Stimulated activated naive CD8-positive, alpha-beta T cell treated with anti-CD3 and anti-CD28 coated beads, Interleukin-15, amount 100 ng/mL, for 72 hours (primary cell): ENCODE results near the gene ETFA.

Experiments used
- ATAC-seq: fragments of 150-1000 bp; cut with Tn5 transposase; 2 replicates; pipeline ENCODE4 v1.10.0; 2021; ENCODE audit warnings: mild to moderate bottlenecking, moderate library complexity
- DNase-seq, 2 donors: peaks; one replicate each; pipeline ENCODE4 v3.0.0; 2021 to 2022
- H3K27ac Mint-ChIP-seq, 2 donors: one replicate each; pipeline ENCODE4 v1.8.0; 2022; ENCODE audit warnings: mild to moderate bottlenecking in 2 of 2, mixed read lengths in 2 of 2, moderate library complexity in 2 of 2
- H3K27me3 Mint-ChIP-seq: one replicate; pipeline ENCODE4 v1.8.0; 2022; ENCODE audit warnings: mixed read lengths
- H3K4me1 Mint-ChIP-seq: one replicate; pipeline ENCODE4 v1.8.0; 2022; ENCODE audit warnings: mild to moderate bottlenecking, mixed read lengths
- H3K4me3 Mint-ChIP-seq, 2 donors: one replicate each; pipeline ENCODE4 v1.8.0; 2022; ENCODE audit warnings: mild to moderate bottlenecking in 2 of 2, mixed read lengths in 2 of 2, moderate library complexity in 1 of 2
- H3K9me3 Mint-ChIP-seq, 2 donors: one replicate each; pipeline ENCODE4 v1.8.0; 2022; ENCODE audit warnings: mixed read lengths in 2 of 2

Gene ETFA

GRCh38 chr15:76176487-76177085 lies 134.7 kb downstream of the ETFA start:
- H3K9me3 Mint-ChIP-seq: no peaks in the 10 kb centered on the region
- no peak overlapping the region for H3K27ac Mint-ChIP-seq
- DNase-seq: no peak
- peaks cover 62% of the 10 kb centered on the region for H3K27me3 Mint-ChIP-seq
- ATAC-seq: no peak
- H3K4me1 Mint-ChIP-seq: peaks cover 5% of the 10 kb centered on the region
- no peak overlapping the region for H3K4me3 Mint-ChIP-seq

- DNase-seq (no peak), ATAC-seq (no peak)
- Mint-ChIP-seq H3K4me1 (peaks cover under 1% of the 10 kb centered on the region), H3K9me3 (no peaks in the 10 kb centered on the region), H3K4me3 (no peak overlapping the region), H3K27me3 (peaks cover 57% of the 10 kb centered on the region), H3K27ac (no peak overlapping the region)
Observed at GRCh38 chr15:76176059-76176458, 135.2 kb downstream of the ETFA start.

GRCh38 chr15:76175442-76175841 lies 135.8 kb downstream of the ETFA start:
- DNase-seq (no peak), ATAC-seq (no peak)
- Mint-ChIP-seq H3K4me3 (no peak overlapping the region), H3K27ac (no peak overlapping the region), H3K4me1 (no peaks in the 10 kb centered on the region), H3K27me3 (peaks cover 56% of the 10 kb centered on the region), H3K9me3 (no peaks in the 10 kb centered on the region)

GRCh38 chr15:76174654-76175053 lies 136.6 kb downstream of the ETFA start:
- H3K4me3 Mint-ChIP-seq: no peak overlapping the region
- H3K27me3 Mint-ChIP-seq: peaks cover 55% of the 10 kb centered on the region
- H3K4me1 Mint-ChIP-seq: no peaks in the 10 kb centered on the region
- DNase-seq (no peak), ATAC-seq (no peak)
- no peak overlapping the region for H3K27ac Mint-ChIP-seq
- no peaks in the 10 kb centered on the region for H3K9me3 Mint-ChIP-seq

- Mint-ChIP-seq H3K27me3 (peaks cover 42% of the 10 kb centered on the region), H3K4me3 (no peak overlapping the region), H3K4me1 (no peaks in the 10 kb centered on the region), H3K27ac (no peak overlapping the region), H3K9me3 (no peaks in the 10 kb centered on the region)
- no peak for ATAC-seq
- DNase-seq: no peak
Observed at GRCh38 chr15:76173317-76173834, 137.9 kb downstream of the ETFA start.

- no peak overlapping the region for H3K4me3 Mint-ChIP-seq
- DNase-seq: no peak
- no peak for ATAC-seq
- peak overlapping the region in 1 of 2 donors; percentile 46 for H3K27ac Mint-ChIP-seq
- no peaks in the 10 kb centered on the region for H3K9me3 Mint-ChIP-seq
- H3K4me1 Mint-ChIP-seq: no peaks in the 10 kb centered on the region
- peaks cover 36% of the 10 kb centered on the region for H3K27me3 Mint-ChIP-seq
Observed at GRCh38 chr15:76172782-76173181, 138.5 kb downstream of the ETFA start.

- DNase-seq (no peak), ATAC-seq (no peak)
- no peaks in the 10 kb centered on the region for H3K9me3 Mint-ChIP-seq
- no peaks in the 10 kb centered on the region for H3K4me1 Mint-ChIP-seq
- peaks cover 18% of the 10 kb centered on the region for H3K27me3 Mint-ChIP-seq
- H3K4me3 Mint-ChIP-seq: no peak overlapping the region
- no peak overlapping the region for H3K27ac Mint-ChIP-seq
Observed at GRCh38 chr15:76169911-76170800, 141.1 kb downstream of the ETFA start.

- ATAC-seq: peak; percentile 31
- H3K27me3 Mint-ChIP-seq: peaks cover 18% of the 10 kb centered on the region
- H3K27ac Mint-ChIP-seq: no peak overlapping the region
- H3K4me3 Mint-ChIP-seq: no peak overlapping the region
- H3K4me1 Mint-ChIP-seq: no peaks in the 10 kb centered on the region
- no peak for DNase-seq
- no peaks in the 10 kb centered on the region for H3K9me3 Mint-ChIP-seq
Observed at GRCh38 chr15:76169018-76169417, 142.3 kb downstream of the ETFA start.

- ATAC-seq (no peak), DNase-seq (no peak)
- Mint-ChIP-seq H3K4me3 (no peak overlapping the region), H3K9me3 (no peaks in the 10 kb centered on the region), H3K27ac (no peak overlapping the region), H3K4me1 (no peaks in the 10 kb centered on the region), H3K27me3 (peaks cover 16% of the 10 kb centered on the region)
Observed at GRCh38 chr15:76168237-76168984, 142.9 kb downstream of the ETFA start.

- H3K4me3 Mint-ChIP-seq: no peak overlapping the region
Observed at GRCh38 chr15:76165951-76166350, 145.3 kb downstream of the ETFA start.

More at GRCh38 chr15:76165951-76166350, 145.3 kb downstream of the ETFA start:
- DNase-seq: no peak
- Mint-ChIP-seq H3K9me3 (no peaks in the 10 kb centered on the region), H3K27me3 (peaks cover under 1% of the 10 kb centered on the region), H3K4me1 (no peaks in the 10 kb centered on the region), H3K27ac (no peak overlapping the region)
- ATAC-seq: no peak
